Right lobe of liver (tissue), 6 donors: ENCODE measurements around the gene DCAF15. TPM values are rescaled to one million over a fixed set of nuclear protein-coding genes. Genes with fewer than 3 reads are reported as not detected.
A peak's percentile ranks its signal among the peaks of the same experiment; 100 is the strongest.

Experiments
- ATAC-seq, 4 donors: fragments of 200-7000 bp; cut with Tn5 transposase; one replicate each; pipeline ENCODE4 v1.9.1; 2020; ENCODE audit warnings: mild to moderate bottlenecking in 4 of 4, moderate library complexity in 4 of 4
- DNase-seq, 3 donors: peaks; one replicate each; pipeline ENCODE4 v3.0.0-alpha.2; 2020
- H3K27ac ChIP-seq, 3 donors: fragments of 200-600 bp; one replicate each; pipeline ENCODE4 v1.8.0; 2022
- H3K27me3 ChIP-seq, 2 donors: fragments of 200-600 bp; one replicate each; pipeline ENCODE4 v1.8.0; 2022
- H3K36me3 ChIP-seq, 4 donors: fragments of 200-600 bp; sonication (generic) in 1 of 4; one replicate each; pipeline versions ENCODE4 v1.5.1 to v1.8.0; 2017 to 2022; ENCODE audit warnings: control low read depth in 1 of 4
- H3K4me1 ChIP-seq, 4 donors: fragments of 200-600 bp; sonication (generic) in 1 of 4; one replicate each; pipeline versions ENCODE4 v1.5.1 to v1.8.0; 2017 to 2022; ENCODE audit warnings: control low read depth in 1 of 4
- H3K4me3 ChIP-seq, 3 donors: fragments of 200-600 bp; one replicate each; pipeline ENCODE4 v1.8.0; 2022
- H3K9me3 ChIP-seq, 4 donors: fragments of 200-600 bp; sonication (generic) in 1 of 4; one replicate each; pipeline versions ENCODE4 v1.5.1 to v1.8.0; 2017 to 2022; ENCODE audit warnings: control low read depth in 1 of 4
- CTCF ChIP-seq, 4 donors: fragments of 200-600 bp in 3 of 4; fragments of 450-650 bp in 1 of 4; IDR thresholded peaks; one replicate each; pipeline versions ENCODE4 v1.5.1 to v1.8.0; 2016 to 2022; ENCODE audit warnings: antibody characterized with exemption in 4 of 4, mild to moderate bottlenecking in 2 of 4
- POLR2A ChIP-seq: fragments of 450-650 bp; IDR thresholded peaks from one replicate; pipeline ENCODE4 v1.6.1; 2017; ENCODE audit warnings: antibody characterized with exemption, mild to moderate bottlenecking
- WGBS: methylation state at CpG from one replicate; pipeline ENCODE4 v1.1.6; 2018; ENCODE audit warnings: low coverage, low lambda C conversion rate; ENCODE audit not compliant: insufficient coverage; ENCODE audit errors: missing lambda C conversion rate; 5-methylcytosine and 5-hydroxymethylcytosine counted together
- intact Hi-C, 2 donors: fragments of 100-400 bp; cut with DNase I; formaldehyde crosslinking; loops; one replicate each; pipeline versions ENCODE4 v1.11.2 to v1.14.1; 2022
- long read RNA-seq: library from polyadenylated mRNA; unstranded; transcript quantifications from one replicate; pipeline ENCODE4 v2.0.0, GENCODE V29; 2019
- total RNA-seq, 6 experiments: library from RNA; depleted of rRNA in 2 of 6; stranded (reverse); fragments of >200 nt in 2 of 6; fragmentation: NEBNext Ultra II Directional in 3 of 6; extraction: Animal tissue kit (Norgen Biotek cat#: 25700) in 3 of 6; gene quantifications; one replicate each; pipeline versions ENCODE4 v1.1.0 to v1.2.4, GENCODE V29; 2016 to 2023
- donor health status: DM: no; HTN: yes; CAD: no.
- donor health status: DM: no; HTN: no; CAD: no.
- donor health status: DM: no; HTN: no; CAD: no.
- donor health status: DM: no; HTN: yes; CAD: no.
- donor health status: DM: no; HTN: yes; CAD: no.

The DCAF15 gene
- total RNA-seq = 1 to 10 TPM; 5.6 to 8.7 (median 7.7) TPM
- long read RNA-seq = 0 reads

GRCh38 chr19:13952154-13952930 lies at the start of gene DCAF15:
Gene DCAF15 (plus strand): TSS chr19:13952509. CDS start chr19:13952513, 4 bp downstream.
- TF ChIP-seq POLR2A (no peak), CTCF (IDR thresholded peaks at IDR 0.05) (no peak)
- H3K36me3 ChIP-seq = peaks cover 0 to 13% (median 6%) of the 10 kb centered on the region in 4 donors
- DNase-seq = peak; percentile 99
- peak; percentile 98 to 100 (median 99) for ATAC-seq
- H3K27ac ChIP-seq = peak within 1 kb of the TSS; percentile 49 to 69 (median 59)
- H3K9me3 ChIP-seq = no peaks in the 10 kb centered on the region
- H3K4me3 ChIP-seq = peak within 1 kb of the TSS; percentile 66 to 77 (median 74)
- no peaks in the 10 kb centered on the region for H3K27me3 ChIP-seq
- WGBS = 0% methylated on average over 57 of the region's 65 CpGs
- intact Hi-C loops = no loop called here
- peaks cover 0 to 12% (median 3%) of the 10 kb centered on the region in 4 donors for H3K4me1 ChIP-seq

GRCh38 chr19:13902993-13903555 lies 49.2 kb upstream of the DCAF15 start:
- Histone ChIP-seq H3K4me3 (no peak overlapping the region), H3K27me3 (no peaks in the 10 kb centered on the region), H3K36me3 (no peaks in the 10 kb centered on the region), H3K9me3 (no peaks in the 10 kb centered on the region), H3K27ac (no peak overlapping the region), H3K4me1 (peaks cover 0 to 18% (median 3%) of the 10 kb centered on the region in 4 donors)
- TF ChIP-seq POLR2A = no peak
- peak; percentile 26 to 47 (median 40) for TF ChIP-seq CTCF (IDR thresholded peaks at IDR 0.05)
- DNase-seq (no peak), ATAC-seq (peak in 2 of 4 donors; percentile 13 to 18)
- 100% methylated on average over 2 of the region's 4 CpGs for WGBS
- intact Hi-C loops = no loop called here

- H3K4me1 ChIP-seq = peaks cover 0 to 13% (median 3%) of the 10 kb centered on the region in 4 donors
Measured at GRCh38 chr19:13905634-13906520, 46.4 kb upstream of the DCAF15 start, which contains the start of the genes BRME1 and CC2D1A. Gene BRME1 (minus strand): TSS chr19:13906117. CDS start chr19:13904892, 1,225 bp downstream. Gene CC2D1A (plus strand): TSS chr19:13906201. CDS start chr19:13906442, 241 bp downstream.

More at GRCh38 chr19:13905634-13906520, 46.4 kb upstream of the DCAF15 start, which contains the start of the genes BRME1 and CC2D1A:
- no peaks in the 10 kb centered on the region for H3K27me3 ChIP-seq
- H3K4me3 ChIP-seq = peak within 1 kb of the TSS; percentile 71 to 92 (median 82)
- no peaks in the 10 kb centered on the region for H3K9me3 ChIP-seq
- H3K27ac ChIP-seq = peak within 1 kb of the TSS; percentile 45 to 79 (median 55)
- TF ChIP-seq POLR2A (peak; percentile 70), CTCF (IDR thresholded peaks at IDR 0.05) (no peak)
- H3K36me3 ChIP-seq = no peaks in the 10 kb centered on the region
- intact Hi-C loops = no loop called here
- peak; percentile 95 to 98 (median 97) for ATAC-seq
- peak; percentile 96 for DNase-seq
- 18% methylated on average over 12 of the region's 86 CpGs for WGBS
